Measurements from ENCODE around the gene GPC6.

Gene GPC6

GRCh38 chr13:93455861-93456260 is 229.3 kb downstream of the GPC6 start:
- TF ChIP-seq ZFX (IDR thresholded peaks at IDR 0.05) (no peak), CTCF (conservative IDR thresholded peaks at IDR 0.05) (no peak)
- H3K27ac ChIP-seq, result no peak overlapping the region

- TF ChIP-seq ZFX (IDR thresholded peaks at IDR 0.05), result no peak
- TF ChIP-seq CTCF (conservative IDR thresholded peaks at IDR 0.05), result no peak
- H3K27ac ChIP-seq, result no peak overlapping the region
Observed at GRCh38 chr13:93460005-93460404, 233.4 kb downstream of the GPC6 start.

DNA sequence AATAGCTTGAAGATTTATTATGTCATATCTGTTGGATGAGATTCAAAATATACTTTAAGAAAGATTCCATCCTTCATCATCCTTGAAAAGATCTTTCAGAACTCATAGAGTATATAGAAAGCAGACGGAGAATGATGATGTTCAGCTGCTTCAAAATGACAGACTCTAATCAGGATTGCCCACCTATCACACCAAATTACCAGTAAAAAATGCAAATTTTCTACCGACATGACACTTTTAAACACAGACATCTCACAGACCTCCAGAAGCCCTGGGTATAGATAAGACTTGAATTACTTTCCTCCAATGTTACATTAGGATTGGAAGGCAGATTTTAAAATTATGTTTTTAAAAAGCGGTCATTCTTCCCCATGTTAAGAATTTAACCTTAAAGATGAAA is 235.5 kb downstream of the GPC6 start:
- TF ChIP-seq CTCF (conservative IDR thresholded peaks at IDR 0.05) (no peak), ZFX (IDR thresholded peaks at IDR 0.05) (no peak)
- no peak overlapping the region for H3K27ac ChIP-seq

GRCh38 chr13:93466502-93467036 is 240.0 kb downstream of the GPC6 start:
- H3K27ac ChIP-seq, result no peak overlapping the region
- TF ChIP-seq ZFX (IDR thresholded peaks at IDR 0.05) (no peak), CTCF (conservative IDR thresholded peaks at IDR 0.05) (no peak)

DNA sequence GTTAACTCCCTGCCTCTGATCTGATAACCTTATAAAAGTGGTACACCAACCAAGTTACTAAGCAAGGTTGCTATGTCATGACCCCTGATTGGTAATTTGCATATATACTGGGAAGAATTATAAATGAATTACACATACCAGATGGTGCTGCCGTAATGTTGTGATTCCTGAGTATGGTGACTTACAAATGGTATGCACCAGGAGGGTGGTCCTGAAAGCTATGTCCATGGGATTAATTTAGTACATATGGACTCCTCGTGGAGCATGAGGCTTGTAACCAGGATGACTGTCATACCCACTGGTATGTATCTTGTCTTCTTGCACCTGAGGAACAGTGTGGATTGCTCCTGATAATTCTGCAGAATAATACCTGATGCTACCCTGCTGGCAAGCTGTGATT is 240.6 kb downstream of the GPC6 start:
- TF ChIP-seq CTCF (conservative IDR thresholded peaks at IDR 0.05) (no peak), ZFX (IDR thresholded peaks at IDR 0.05) (no peak)
- no peak overlapping the region for H3K27ac ChIP-seq

DNA sequence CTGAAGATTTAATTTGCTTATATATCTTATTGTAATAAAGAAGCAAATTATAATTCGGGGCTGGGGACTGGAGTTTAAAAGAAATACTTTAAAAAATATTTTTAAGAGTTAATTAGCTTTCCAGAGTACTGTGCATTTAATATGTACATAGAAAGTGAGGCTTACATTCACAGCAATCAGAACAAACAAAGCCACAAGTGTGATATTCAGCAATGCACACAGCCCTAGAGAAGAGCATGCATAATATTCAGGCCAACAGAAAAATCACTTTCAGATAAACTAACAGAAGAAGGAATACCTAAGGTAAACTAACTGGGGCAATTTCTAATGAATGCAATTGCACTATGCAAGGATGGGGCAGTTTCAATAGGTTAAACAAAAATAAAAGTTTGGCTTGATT is 241.8 kb downstream of the GPC6 start:
- TF ChIP-seq ZFX (IDR thresholded peaks at IDR 0.05) (no peak), CTCF (conservative IDR thresholded peaks at IDR 0.05) (no peak)
- H3K27ac ChIP-seq, result no peak overlapping the region

DNA sequence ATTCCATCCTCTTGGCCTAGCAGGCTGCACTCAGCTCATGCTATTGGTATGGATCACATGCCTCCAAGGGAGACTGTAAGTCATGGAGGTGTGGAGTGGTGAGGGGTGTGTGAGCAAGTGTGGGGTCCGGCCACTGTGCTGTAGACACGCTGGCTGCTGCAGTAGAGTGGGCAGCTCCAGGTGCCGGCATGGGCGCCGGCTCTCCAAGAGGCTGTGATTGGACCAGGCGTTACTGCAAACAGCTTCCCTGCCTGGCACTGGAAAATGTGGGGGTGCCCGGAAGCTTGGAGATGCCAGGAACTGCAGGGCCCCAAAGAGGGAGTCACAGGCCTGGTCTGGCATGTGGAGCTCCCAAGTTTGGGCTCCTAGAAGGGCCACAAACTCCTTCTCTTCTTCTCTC is 245.7 kb downstream of the GPC6 start:
- TF ChIP-seq ZFX (IDR thresholded peaks at IDR 0.05) (no peak), CTCF (conservative IDR thresholded peaks at IDR 0.05) (no peak)
- no peak overlapping the region for H3K27ac ChIP-seq
